ENCODE measurements around the gene GTF2F2.

The GTF2F2 gene

GRCh38 chr13:45162194-45162593 is 41.9 kb downstream of the GTF2F2 start:
- no peak for DNase-seq (ENCODE audit: extremely low read depth, insufficient read length)
- Histone ChIP-seq H3K4me3 (replicated peaks; ENCODE audit: low read depth, low read length) (no peak overlapping the region), H3K36me3 (ENCODE audit: control insufficient read depth, insufficient read depth, low read length) (no peaks in the 10 kb centered on the region; the same call in 1 of the 2 replicates), H3K27me3 (replicated peaks; ENCODE audit: control insufficient read depth, insufficient read depth, low read length) (no peaks in the 10 kb centered on the region)
- TF ChIP-seq CTCF (IDR thresholded peaks at IDR 0.05; ENCODE audit: insufficient read depth, low read length, poor library complexity, severe bottlenecking), result no peak

GRCh38 chr13:45162821-45163220 is 42.5 kb downstream of the GTF2F2 start:
- H3K4me3 ChIP-seq (replicated peaks; ENCODE audit: low read depth, low read length), result no peak overlapping the region
- no peaks in the 10 kb centered on the region for H3K36me3 ChIP-seq (ENCODE audit: control insufficient read depth, insufficient read depth, low read length)
- no peaks in the 10 kb centered on the region for H3K27me3 ChIP-seq (replicated peaks; ENCODE audit: control insufficient read depth, insufficient read depth, low read length)
- TF ChIP-seq CTCF (IDR thresholded peaks at IDR 0.05; ENCODE audit: insufficient read depth, low read length, poor library complexity, severe bottlenecking), result no peak
- DNase-seq (ENCODE audit: extremely low read depth, insufficient read length), result no peak

GRCh38 chr13:45166858-45167257 is 46.5 kb downstream of the GTF2F2 start:
- Histone ChIP-seq H3K4me3 (replicated peaks; ENCODE audit: low read depth, low read length) (no peak overlapping the region), H3K27me3 (replicated peaks; ENCODE audit: control insufficient read depth, insufficient read depth, low read length) (no peaks in the 10 kb centered on the region), H3K36me3 (ENCODE audit: control insufficient read depth, insufficient read depth, low read length) (no peaks in the 10 kb centered on the region; the same call in 1 of the 2 replicates)
- no peak for TF ChIP-seq CTCF (IDR thresholded peaks at IDR 0.05; ENCODE audit: insufficient read depth, low read length, poor library complexity, severe bottlenecking)
- DNase-seq (ENCODE audit: extremely low read depth, insufficient read length), result no peak

- no peaks in the 10 kb centered on the region; the same call in 1 of the 2 replicates for H3K36me3 ChIP-seq (ENCODE audit: control insufficient read depth, insufficient read depth, low read length)
- no peak overlapping the region for H3K4me3 ChIP-seq (replicated peaks; ENCODE audit: low read depth, low read length)
- no peak for TF ChIP-seq CTCF (IDR thresholded peaks at IDR 0.05; ENCODE audit: insufficient read depth, low read length, poor library complexity, severe bottlenecking)
- DNase-seq (ENCODE audit: extremely low read depth, insufficient read length), result no peak
- no peaks in the 10 kb centered on the region for H3K27me3 ChIP-seq (replicated peaks; ENCODE audit: control insufficient read depth, insufficient read depth, low read length)
These were observed 47.6 kb downstream of the GTF2F2 start for GRCh38 chr13:45167611-45168554.

- H3K4me3 ChIP-seq (replicated peaks; ENCODE audit: low read depth, low read length), result no peak overlapping the region
- TF ChIP-seq CTCF (IDR thresholded peaks at IDR 0.05; ENCODE audit: insufficient read depth, low read length, poor library complexity, severe bottlenecking), result no peak
- no peaks in the 10 kb centered on the region; the same call in 1 of the 2 replicates for H3K36me3 ChIP-seq (ENCODE audit: control insufficient read depth, insufficient read depth, low read length)
- no peaks in the 10 kb centered on the region for H3K27me3 ChIP-seq (replicated peaks; ENCODE audit: control insufficient read depth, insufficient read depth, low read length)
- no peak for DNase-seq (ENCODE audit: extremely low read depth, insufficient read length)
These were observed 48.2 kb downstream of the GTF2F2 start for GRCh38 chr13:45168555-45168930.

All from GM06990 (cell line).